HG03108 (cell line): ENCODE results near the gene GSTCD.
"Not testable (repeated sequence)": the region's sequence is repeated elsewhere in the genome, so short reads cannot be mapped to it uniquely, and the experiment has no call there.

Experiments used
- ATAC-seq: cut with Tn5 transposase; IDR thresholded peaks from one replicate; pipeline ENCODE4 v1.9.1; 2021; ENCODE audit warnings: moderate library complexity; ENCODE audit not compliant: unreplicated experiment

The GSTCD gene

GRCh38 chr4:105714071-105714521, 5.5 kb downstream of the GSTCD start:
- ATAC-seq: peak; percentile 63

GRCh38 chr4:105714932-105715331, 6.3 kb downstream of the GSTCD start:
- ATAC-seq: no peak

GRCh38 chr4:105715692-105716278, 7.2 kb downstream of the GSTCD start:
- no peak for ATAC-seq

GRCh38 chr4:105719204-105719603, 10.6 kb downstream of the GSTCD start:
- no peak for ATAC-seq

- ATAC-seq: no peak
These were observed 17.0 kb downstream of the GSTCD start for GRCh38 chr4:105725623-105726022.

- ATAC-seq: not testable (repeated sequence)
These were observed 21.3 kb downstream of the GSTCD start for GRCh38 chr4:105729895-105730294.

GRCh38 chr4:105735217-105735616, 26.6 kb downstream of the GSTCD start:
- ATAC-seq: not testable (repeated sequence)

GRCh38 chr4:105741548-105741947, 33.0 kb downstream of the GSTCD start:
- no peak for ATAC-seq

GRCh38 chr4:105748222-105748621, 39.6 kb downstream of the GSTCD start:
- ATAC-seq: no peak

- ATAC-seq: no peak
These were observed 43.2 kb downstream of the GSTCD start for GRCh38 chr4:105751718-105752299.

GRCh38 chr4:105753361-105753760, 44.8 kb downstream of the GSTCD start:
- no peak for ATAC-seq

GRCh38 chr4:105755375-105755774, 46.8 kb downstream of the GSTCD start:
- no peak for ATAC-seq

GRCh38 chr4:105758958-105759357, 50.4 kb downstream of the GSTCD start:
- ATAC-seq: no peak

GRCh38 chr4:105765690-105766407, 57.3 kb downstream of the GSTCD start:
- no peak for ATAC-seq

GRCh38 chr4:105767579-105767978, 59.0 kb downstream of the GSTCD start:
- ATAC-seq: no peak

GRCh38 chr4:105770524-105770923, 61.9 kb downstream of the GSTCD start:
- not testable (repeated sequence) for ATAC-seq

- not testable (repeated sequence) for ATAC-seq
These were observed 63.5 kb downstream of the GSTCD start for GRCh38 chr4:105772065-105772464.

- not testable (repeated sequence) for ATAC-seq
These were observed 67.3 kb downstream of the GSTCD start for GRCh38 chr4:105775760-105776415.

GRCh38 chr4:105780176-105780575, 71.6 kb downstream of the GSTCD start:
- ATAC-seq: no peak

GRCh38 chr4:105784761-105785160, 76.2 kb downstream of the GSTCD start:
- no peak for ATAC-seq

GRCh38 chr4:105785792-105786191, 77.2 kb downstream of the GSTCD start:
- no peak for ATAC-seq

GRCh38 chr4:105786748-105787147, 78.2 kb downstream of the GSTCD start:
- no peak for ATAC-seq
